HEK293T (cell line): ENCODE data around the gene SLC22A5.

Source experiments
- CTCF ChIA-PET: fragments of 350-600 bp; formaldehyde crosslinking; extraction: SDS; loops from one replicate; lab custom pipeline; 2021; ENCODE audit warnings: antibody characterized with exemption, inconsistent platforms; lab: Yijun Ruan, JAX
- POLR2A ChIA-PET: fragments of 350-600 bp; formaldehyde crosslinking; extraction: SDS; loops from one replicate; lab custom pipeline; 2020; ENCODE audit warnings: antibody characterized with exemption, inconsistent platforms; lab: Yijun Ruan, JAX
- DNase-seq: peaks from one replicate; pipeline ENCODE4 v3.0.0; 2012; ENCODE audit warnings: mixed read lengths; ENCODE audit errors: extremely low spot score
- ARNT ChIP-seq: fragments of 450-650 bp; IDR thresholded peaks from 2 replicates; pipeline ENCODE4 v1.6.1; 2017; ENCODE audit warnings: mild to moderate bottlenecking
- BHLHE40 ChIP-seq: fragments of 450-650 bp; IDR thresholded peaks from 2 replicates; pipeline ENCODE4 v1.6.1; 2016; ENCODE audit warnings: mild to moderate bottlenecking, moderate library complexity, borderline replicate concordance
- CTBP1 ChIP-seq: fragments of 450-650 bp; IDR thresholded peaks from 2 replicates; pipeline ENCODE4 v1.6.1; 2016; ENCODE audit warnings: borderline replicate concordance
- ELF4 ChIP-seq: fragments of 450-650 bp; IDR thresholded peaks from 2 replicates; pipeline ENCODE4 v1.6.1; 2017; ENCODE audit warnings: antibody characterized with exemption
- FOXA1 ChIP-seq: fragments of 450-650 bp; IDR thresholded peaks from 2 replicates; pipeline ENCODE4 v1.6.1; 2016; ENCODE audit warnings: mild to moderate bottlenecking
- FOXK2 ChIP-seq: fragments of 450-650 bp; IDR thresholded peaks from 2 replicates; pipeline ENCODE4 v1.6.1; 2016; ENCODE audit warnings: mild to moderate bottlenecking
- FOXM1 ChIP-seq: fragments of 450-650 bp; IDR thresholded peaks from 2 replicates; pipeline ENCODE4 v1.6.1; 2017; ENCODE audit warnings: mild to moderate bottlenecking, borderline replicate concordance
- HDGF ChIP-seq: fragments of 450-650 bp; IDR thresholded peaks from 2 replicates; pipeline ENCODE4 v1.6.1; 2017; ENCODE audit warnings: antibody characterized with exemption, borderline replicate concordance
- L3MBTL2 ChIP-seq: fragments of 450-650 bp; conservative IDR thresholded peaks from 2 replicates; pipeline ENCODE4 v1.6.1; 2016; ENCODE audit warnings: mild to moderate bottlenecking
- LEF1 ChIP-seq: fragments of 450-650 bp; IDR thresholded peaks from 2 replicates; pipeline ENCODE4 v1.6.1; 2017; ENCODE audit warnings: mild to moderate bottlenecking, borderline replicate concordance
- NFRKB ChIP-seq: fragments of 450-650 bp; IDR thresholded peaks from 2 replicates; pipeline ENCODE4 v1.6.1; 2016; ENCODE audit warnings: mild to moderate bottlenecking, moderate library complexity
- SP1 ChIP-seq: fragments of 450-650 bp; IDR thresholded peaks from 2 replicates; pipeline ENCODE4 v1.6.1; 2017
- SUZ12 ChIP-seq: fragments of 450-650 bp; IDR thresholded peaks from 2 replicates; pipeline ENCODE4 v1.6.1; 2016; ENCODE audit warnings: mild to moderate bottlenecking
- TARDBP ChIP-seq: fragments of 450-650 bp; IDR thresholded peaks from 2 replicates; pipeline ENCODE4 v1.6.1; 2016
- ZNF384 ChIP-seq: fragments of 450-650 bp; IDR thresholded peaks from 2 replicates; pipeline ENCODE4 v1.6.1; 2016
- TF ChIP-seq, protein P1 (sequence below): fragments of 450-650 bp; IDR thresholded peaks from 2 replicates; pipeline ENCODE4 v1.6.1; 2016

The SLC22A5 gene

DNA sequence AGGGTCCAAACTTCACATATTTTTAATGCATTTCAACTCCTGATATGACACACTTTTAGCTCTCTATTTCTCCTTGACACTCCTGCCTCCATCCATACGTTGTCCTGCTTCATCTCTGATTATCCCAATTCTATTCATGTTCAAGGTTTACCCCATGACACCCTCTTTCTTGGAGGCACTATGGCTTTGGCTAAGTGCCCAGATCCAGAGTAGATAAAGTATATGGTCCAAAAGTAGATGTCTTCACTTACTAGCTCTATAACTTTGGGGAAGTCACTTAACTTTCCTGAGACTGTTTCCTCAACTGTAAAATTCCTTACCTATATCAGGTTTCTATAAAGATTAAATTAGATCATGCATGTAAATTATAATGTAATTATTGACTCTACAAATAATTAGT, 36.1 kb downstream of the SLC22A5 start:
- POLR2A ChIA-PET: no interaction called here
- no peak for DNase-seq
- TF ChIP-seq SP1: no peak
- TF ChIP-seq, protein P1, sequence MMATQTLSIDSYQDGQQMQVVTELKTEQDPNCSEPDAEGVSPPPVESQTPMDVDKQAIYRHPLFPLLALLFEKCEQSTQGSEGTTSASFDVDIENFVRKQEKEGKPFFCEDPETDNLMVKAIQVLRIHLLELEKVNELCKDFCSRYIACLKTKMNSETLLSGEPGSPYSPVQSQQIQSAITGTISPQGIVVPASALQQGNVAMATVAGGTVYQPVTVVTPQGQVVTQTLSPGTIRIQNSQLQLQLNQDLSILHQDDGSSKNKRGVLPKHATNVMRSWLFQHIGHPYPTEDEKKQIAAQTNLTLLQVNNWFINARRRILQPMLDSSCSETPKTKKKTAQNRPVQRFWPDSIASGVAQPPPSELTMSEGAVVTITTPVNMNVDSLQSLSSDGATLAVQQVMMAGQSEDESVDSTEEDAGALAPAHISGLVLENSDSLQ: no peak
- CTCF ChIA-PET: no interaction called here

DNA sequence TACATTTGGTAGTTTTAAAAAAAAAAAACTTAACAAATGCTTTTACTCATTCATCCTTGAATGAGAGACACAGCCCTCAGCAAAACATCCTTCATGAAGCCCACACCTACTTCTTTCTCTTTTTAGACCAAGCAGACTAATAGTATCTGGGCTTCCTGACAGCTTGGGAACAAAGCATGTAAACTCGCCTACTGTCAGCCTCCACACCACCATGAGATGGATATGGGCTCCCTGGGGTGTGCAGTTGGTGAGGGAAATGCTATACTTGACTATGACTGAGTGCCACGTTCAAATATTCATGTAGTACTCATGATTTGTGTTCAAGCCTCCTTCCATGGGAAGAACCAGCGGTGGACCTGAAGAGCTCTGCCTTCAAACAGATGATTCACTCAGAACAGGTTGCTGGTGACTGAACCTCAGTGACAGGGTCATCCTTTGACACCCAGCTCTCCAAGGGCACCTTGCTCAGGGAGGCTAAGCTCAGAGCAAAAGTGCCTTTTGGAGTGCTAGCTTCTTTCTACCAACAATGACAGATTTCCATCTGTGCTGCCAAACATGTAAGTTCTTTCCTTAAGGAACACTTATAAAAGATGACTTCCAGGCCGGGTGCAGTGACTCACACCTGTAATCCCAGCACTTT, 36.8 kb downstream of the SLC22A5 start:
- TF ChIP-seq, protein P1: no peak
- TF ChIP-seq FOXM1 (no peak), SUZ12 (no peak)
- DNase-seq: no peak
- ChIA-PET POLR2A (interaction anchor here (0.8 to 0.9 kb wide), 2 partner anchors 84 to 91 kb away, joined by 3 to 4 read pairs; partner anchors contain the start of gene IRF1), CTCF (no interaction called here)

DNA sequence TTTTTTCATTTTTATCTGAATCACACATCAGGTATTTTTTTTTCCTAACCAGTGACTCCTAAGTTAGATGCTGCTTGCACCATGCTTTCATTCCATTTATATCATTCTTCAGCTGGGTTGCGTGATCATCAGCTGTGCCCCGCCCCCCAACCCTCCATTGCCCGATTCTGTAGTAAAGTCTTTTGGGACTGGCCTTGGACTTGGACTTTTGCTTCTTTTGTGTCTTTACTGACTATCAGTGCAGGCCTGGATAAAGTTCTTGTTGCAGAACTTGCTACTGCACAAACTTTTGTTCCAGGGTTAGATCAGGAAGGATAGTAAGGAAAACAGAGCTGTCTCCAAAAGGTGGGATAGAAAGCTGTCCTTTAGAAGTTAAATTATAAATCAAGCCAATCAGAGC, 38.5 kb downstream of the SLC22A5 start:
- POLR2A ChIA-PET: interaction anchor here (0.6 kb wide), 1 partner anchor 114 kb away, joined by 4 read pairs; the partner anchor contains the start of gene SLC22A4
- DNase-seq: no peak
- CTCF ChIA-PET: no interaction called here
- TF ChIP-seq L3MBTL2 (no peak), FOXK2 (no peak), FOXA1 (no peak), ELF4 (no peak), SUZ12 (no peak), HDGF (no peak), NFRKB (no peak), ZNF384 (no peak), BHLHE40 (no peak), CTBP1 (no peak)

DNA sequence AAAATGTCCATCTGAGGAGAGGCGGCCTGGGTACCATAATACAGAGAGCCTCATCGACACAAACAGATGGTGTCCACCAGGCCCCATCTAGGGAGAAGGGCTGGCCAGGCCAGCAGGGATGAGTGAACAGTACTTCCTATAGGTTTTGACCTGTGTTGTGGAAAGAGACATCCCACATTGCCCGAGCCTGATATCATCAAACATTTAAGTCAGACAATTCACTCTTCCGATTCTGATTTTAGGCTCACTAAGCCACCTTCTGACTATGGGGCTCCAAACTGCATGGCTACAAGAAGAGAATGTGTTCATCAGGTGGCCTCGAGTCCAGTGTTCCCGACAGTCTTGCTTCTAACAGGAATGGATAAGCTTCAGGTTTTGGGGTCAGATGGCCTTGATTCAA, 38.9 kb downstream of the SLC22A5 start:
- no peak for DNase-seq
- ChIA-PET CTCF (no interaction called here), POLR2A (interaction anchor here (0.6 kb wide), 1 partner anchor 115 kb away, joined by 4 read pairs; the partner anchor contains the start of gene SLC22A4)

DNA sequence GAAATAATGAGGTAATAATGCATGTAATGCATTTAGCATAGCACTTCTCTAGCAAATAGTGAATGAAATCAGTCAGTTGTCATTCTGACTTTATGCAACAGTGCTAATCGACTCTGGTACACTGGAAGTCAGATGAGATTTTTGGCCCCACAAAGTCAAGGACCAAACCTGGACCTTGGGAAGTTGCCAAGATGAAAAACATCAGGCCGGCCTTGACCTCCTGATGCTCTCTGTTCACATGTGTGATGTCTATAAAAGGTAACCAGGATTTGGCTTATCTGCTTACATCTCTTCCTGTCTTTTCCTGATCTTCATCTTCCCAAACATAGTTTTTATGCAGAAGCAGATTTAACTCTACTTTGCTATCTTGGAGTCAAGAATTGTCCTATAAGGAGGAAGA, 39.5 kb downstream of the SLC22A5 start:
- CTCF ChIA-PET: interaction anchor here (1.0 kb wide), 1 partner anchor 92 kb away, joined by 3 read pairs; no protein-coding TSS in a partner anchor
- TF ChIP-seq L3MBTL2 (no peak), TARDBP (no peak), FOXA1 (no peak), FOXM1 (no peak), ARNT (no peak), LEF1 (no peak), CTBP1 (no peak), SUZ12 (no peak), ZNF384 (no peak), NFRKB (no peak), SP1 (no peak), HDGF (no peak), ELF4 (no peak), BHLHE40 (no peak)
- TF ChIP-seq, protein P1: no peak
- POLR2A ChIA-PET: no interaction called here
- DNase-seq: no peak

More for the DNA sequence above, 38.9 kb downstream of the SLC22A5 start:
- no peak for TF ChIP-seq FOXK2
- TF ChIP-seq L3MBTL2: no peak
- no peak for TF ChIP-seq FOXM1
- TF ChIP-seq SUZ12: no peak
- TF ChIP-seq ARNT: no peak
- TF ChIP-seq TARDBP: no peak
- no peak for TF ChIP-seq ZNF384
- TF ChIP-seq, protein P1: no peak
- TF ChIP-seq LEF1: no peak
- no peak for TF ChIP-seq FOXA1
- no peak for TF ChIP-seq SP1
- no peak for TF ChIP-seq NFRKB
- no peak for TF ChIP-seq CTBP1
- TF ChIP-seq ELF4: no peak
- TF ChIP-seq HDGF: no peak
- no peak for TF ChIP-seq BHLHE40
